ENCODE results near the gene MGAT4B. TPM values are rescaled to one million over a fixed set of nuclear protein-coding genes. Genes with fewer than 3 reads are reported as not detected.

MGAT4B gene
- total and polyA plus RNA-seq, 4 donors = 65.0 to 154 (median 82.4) TPM

- TF ChIP-seq CTCF (IDR thresholded peaks at IDR 0.05; ENCODE audit: control extremely low read depth, extremely low read depth) = no peak
- H3K4me1 ChIP-seq (ENCODE audit: control insufficient read depth in 5 of 5, insufficient read depth in 5 of 5, low read length in 5 of 5) = peaks cover 5 to 42% (median 12%) of the 10 kb centered on the region in 5 donors
- no peak for ATAC-seq (ENCODE audit: insufficient read depth, low FRiP score)
- no peaks in the 10 kb centered on the region for H3K9me3 ChIP-seq (ENCODE audit: control insufficient read depth in 4 of 4, insufficient read depth in 3 of 4, low read length in 3 of 4)
- peak overlapping the region; percentile 46 for H3K4me3 ChIP-seq
- 51 to 68% methylated on average over 3 of the region's 3 CpGs for WGBS, 2 donors
- no peaks in the 10 kb centered on the region for H3K27me3 ChIP-seq (ENCODE audit: control insufficient read depth in 3 of 3, insufficient read depth in 3 of 3, low read length in 2 of 3)
- peaks cover 13 to 41% (median 23%) of the 10 kb centered on the region in 4 donors for H3K36me3 ChIP-seq (ENCODE audit: control insufficient read depth in 4 of 4, insufficient read depth in 4 of 4, low read length in 4 of 4)
- no peak for DNase-seq
- H3K27ac ChIP-seq (ENCODE audit: low read depth in 1 of 2, low read length in 1 of 2) = peak overlapping the region in 1 of 2 donors; percentile 28
- H3K9ac ChIP-seq (ENCODE audit: insufficient read depth in 1 of 2, low read length in 2 of 2) = no peak overlapping the region
Observed at GRCh38 chr5:179822059-179822432, 15.4 kb upstream of the MGAT4B start.

- 0 to 1% methylated on average over 50 to 54 of the region's 54 CpGs for WGBS, 2 donors
- peak overlapping the region; percentile 95 for H3K4me3 ChIP-seq
- peak; percentile 68 for ATAC-seq (ENCODE audit: insufficient read depth, low FRiP score)
Observed at GRCh38 chr5:179821298-179822058, 14.8 kb upstream of the MGAT4B start.

GRCh38 chr5:179820483-179821297 lies 14.0 kb upstream of the MGAT4B start, which contains the start of gene SQSTM1:
SQSTM1 (plus strand) TSS chr5:179820905; CDS start chr5:179820937, 32 bp downstream.
- H3K4me3 ChIP-seq = peak within 1 kb of the TSS; percentile 95
- ATAC-seq (ENCODE audit: insufficient read depth, low FRiP score) = peak; percentile 71
- WGBS, 2 donors = 0 to 1% methylated on average over 43 to 81 of the region's 81 CpGs

More at GRCh38 chr5:179821298-179822058, 14.8 kb upstream of the MGAT4B start:
- Histone ChIP-seq H3K9ac (ENCODE audit: insufficient read depth in 1 of 2, low read length in 2 of 2) (peak overlapping the region; percentile 52 to 70), H3K36me3 (ENCODE audit: control insufficient read depth in 4 of 4, insufficient read depth in 4 of 4, low read length in 4 of 4) (peaks cover 9 to 38% (median 21%) of the 10 kb centered on the region in 4 donors), H3K9me3 (ENCODE audit: control insufficient read depth in 4 of 4, insufficient read depth in 3 of 4, low read length in 3 of 4) (no peaks in the 10 kb centered on the region), H3K27me3 (ENCODE audit: control insufficient read depth in 3 of 3, insufficient read depth in 3 of 3, low read length in 2 of 3) (no peaks in the 10 kb centered on the region), H3K27ac (ENCODE audit: low read depth in 1 of 2, low read length in 1 of 2) (peak overlapping the region; percentile 95 to 96), H3K4me1 (ENCODE audit: control insufficient read depth in 5 of 5, insufficient read depth in 5 of 5, low read length in 5 of 5) (peaks cover 5 to 45% (median 12%) of the 10 kb centered on the region in 5 donors)
- no peak for TF ChIP-seq CTCF (IDR thresholded peaks at IDR 0.05; ENCODE audit: control extremely low read depth, extremely low read depth)
- peak; percentile 96 to 97 (median 97) for DNase-seq

More at GRCh38 chr5:179820483-179821297, 14.0 kb upstream of the MGAT4B start, which contains the start of gene SQSTM1:
- H3K9ac ChIP-seq (ENCODE audit: insufficient read depth in 1 of 2, low read length in 2 of 2) = peak within 1 kb of the TSS; percentile 52 to 70
- H3K9me3 ChIP-seq (ENCODE audit: control insufficient read depth in 4 of 4, insufficient read depth in 3 of 4, low read length in 3 of 4) = no peaks in the 10 kb centered on the region
- peaks cover 5 to 45% (median 12%) of the 10 kb centered on the region in 5 donors for H3K4me1 ChIP-seq (ENCODE audit: control insufficient read depth in 5 of 5, insufficient read depth in 5 of 5, low read length in 5 of 5)
- H3K27me3 ChIP-seq (ENCODE audit: control insufficient read depth in 3 of 3, insufficient read depth in 3 of 3, low read length in 2 of 3) = no peaks in the 10 kb centered on the region
- peak within 1 kb of the TSS; percentile 95 to 96 for H3K27ac ChIP-seq (ENCODE audit: low read depth in 1 of 2, low read length in 1 of 2)
- H3K36me3 ChIP-seq (ENCODE audit: control insufficient read depth in 4 of 4, insufficient read depth in 4 of 4, low read length in 4 of 4) = peaks cover 9 to 35% (median 19%) of the 10 kb centered on the region in 4 donors
- TF ChIP-seq CTCF (IDR thresholded peaks at IDR 0.05; ENCODE audit: control extremely low read depth, extremely low read depth) = no peak
- peak; percentile 86 to 93 (median 88) for DNase-seq

Measured in lung (tissue), 12 donors.